Left kidney (tissue), 8 donors: Measurements from ENCODE around the gene NLRP1. TPM values are rescaled to one million over a fixed set of nuclear protein-coding genes. Genes with fewer than 3 reads are reported as not detected.

Source experiments
- DNase-seq: peaks from one replicate; pipeline ENCODE4 v3.0.0-alpha.2; 2013
- long read RNA-seq, 8 donors: transcript quantifications; one replicate each; lab custom pipeline, GENCODE V29; 2026
- polyA plus RNA-seq: library from polyadenylated mRNA; unstranded; fragments of 120-200 nt; gene quantifications from one replicate; pipeline ENCODE4 v1.2.1, GENCODE V29; 2013; ENCODE audit not compliant: insufficient read length

The NLRP1 gene
- polyA plus RNA-seq: 37.6 TPM
- long read RNA-seq, donor 1, transcript NLRP1-206 (2 exons, 1,627 nt): major isoform, 56 of 56 reads
- long read RNA-seq, donor 1, partial matches to known transcripts: 0 of 56 reads
- long read RNA-seq, donor 1, other reads (novel, unspliced or antisense): 0 of 56 reads
- long read RNA-seq, donor 2, transcript NLRP1-206 (2 exons, 1,627 nt): major isoform, 51 of 51 reads
- long read RNA-seq, donor 2, partial matches to known transcripts: 0 of 51 reads
- long read RNA-seq, donor 2, other reads (novel, unspliced or antisense): 0 of 51 reads
- long read RNA-seq, donor 3, transcript NLRP1-206 (2 exons, 1,627 nt): major isoform, 27 of 27 reads
- long read RNA-seq, donor 3, partial matches to known transcripts: 0 of 27 reads
- long read RNA-seq, donor 3, other reads (novel, unspliced or antisense): 0 of 27 reads
- long read RNA-seq, donor 4, partial matches to known transcripts: 10 of 12 reads
- long read RNA-seq, donor 4, other reads (novel, unspliced or antisense): 0 of 12 reads
- long read RNA-seq, donor 5, transcript NLRP1-206 (2 exons, 1,627 nt): major isoform, 52 of 52 reads
- long read RNA-seq, donor 5, partial matches to known transcripts: 0 of 52 reads
- long read RNA-seq, donor 5, other reads (novel, unspliced or antisense): 0 of 52 reads
- long read RNA-seq, donor 6, transcript NLRP1-206 (2 exons, 1,627 nt): major isoform, 43 of 43 reads
- long read RNA-seq, donor 6, partial matches to known transcripts: 0 of 43 reads
- long read RNA-seq, donor 6, other reads (novel, unspliced or antisense): 0 of 43 reads
- long read RNA-seq, donor 7, full-length matches to known transcripts: 59 of 59 reads
- long read RNA-seq, donor 7, partial matches to known transcripts: 0 of 59 reads
- long read RNA-seq, donor 7, other reads (novel, unspliced or antisense): 0 of 59 reads
- long read RNA-seq, donor 8, transcript NLRP1-206 (2 exons, 1,627 nt): major isoform, 22 of 30 reads
- long read RNA-seq, donor 8, partial matches to known transcripts: 8 of 30 reads
- long read RNA-seq, donor 8, other reads (novel, unspliced or antisense): 0 of 30 reads

GRCh38 chr17:5584383-5585286, at the start of gene NLRP1:
TSS of gene NLRP1 (minus strand) at chr17:5584509. CDS start at chr17:5583957, 552 bp downstream.
- no peak for DNase-seq

DNA sequence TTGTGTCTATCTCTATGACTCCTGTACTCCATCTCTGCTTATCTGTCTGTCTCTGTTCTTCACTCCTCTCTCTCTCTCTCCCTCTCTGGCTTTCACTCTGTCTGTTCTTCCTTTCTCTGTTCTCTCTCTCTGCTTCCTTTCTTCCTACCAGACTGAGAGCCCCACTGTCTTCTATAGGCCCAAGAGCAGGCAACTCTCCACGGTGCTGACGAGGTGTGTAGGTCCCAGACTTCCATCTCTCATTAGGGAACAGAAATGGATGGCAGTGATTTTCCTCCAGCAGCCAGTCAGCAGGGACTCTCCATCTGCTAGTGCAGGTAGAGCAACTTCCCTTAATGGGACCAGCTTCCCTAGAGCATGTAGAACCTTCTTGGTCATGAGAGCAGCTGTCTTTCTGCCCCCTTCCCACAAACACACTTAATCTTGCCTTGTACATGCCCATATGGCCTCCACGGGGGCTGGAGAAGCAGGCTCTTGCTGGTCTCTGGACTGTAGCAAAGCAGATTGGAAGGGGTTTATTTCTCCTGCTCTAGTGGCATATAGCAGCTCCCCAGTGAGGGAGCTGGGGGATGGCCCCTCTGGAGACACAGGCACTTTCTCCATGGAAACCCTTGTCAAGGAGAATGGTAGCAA, 47.8 kb upstream of the NLRP1 start:
- DNase-seq: peak; percentile 14

GRCh38 chr17:5630434-5630833, 46.1 kb upstream of the NLRP1 start:
- DNase-seq: no peak

DNA sequence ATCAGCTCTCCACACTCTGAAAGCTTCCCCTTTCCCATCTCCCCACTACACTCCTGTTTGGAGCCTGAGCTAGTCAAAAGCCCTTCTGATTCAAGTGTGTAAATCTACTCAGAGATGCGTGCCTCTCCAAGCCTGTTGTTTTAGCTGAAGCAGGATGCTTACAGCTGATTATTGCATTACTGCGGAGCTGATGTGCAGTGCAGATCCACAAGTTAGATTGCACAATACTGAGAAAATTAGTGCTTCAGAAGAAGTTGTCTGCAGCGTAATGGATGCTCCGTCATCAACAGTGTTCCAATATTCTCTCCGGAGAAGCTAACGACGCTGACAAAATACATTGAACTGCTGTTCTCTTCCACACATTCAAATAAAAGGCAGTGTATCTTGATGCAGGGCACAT, 44.8 kb upstream of the NLRP1 start:
- no peak for DNase-seq

GRCh38 chr17:5628262-5628661, 44.0 kb upstream of the NLRP1 start:
- DNase-seq: no peak

GRCh38 chr17:5624211-5624610, 39.9 kb upstream of the NLRP1 start:
- no peak for DNase-seq

- no peak for DNase-seq
Observed at GRCh38 chr17:5621729-5622128, 37.4 kb upstream of the NLRP1 start.

- no peak for DNase-seq
Observed at GRCh38 chr17:5621026-5621425, 36.7 kb upstream of the NLRP1 start.

GRCh38 chr17:5619088-5619740, 34.9 kb upstream of the NLRP1 start:
- no peak for DNase-seq

- DNase-seq: no peak
Observed at GRCh38 chr17:5618476-5618875, 34.2 kb upstream of the NLRP1 start.

GRCh38 chr17:5615476-5615875, 31.2 kb upstream of the NLRP1 start:
- DNase-seq: no peak

- no peak for DNase-seq
Observed at GRCh38 chr17:5610956-5611355, 26.6 kb upstream of the NLRP1 start.

- no peak for DNase-seq
Observed at GRCh38 chr17:5608399-5609112, 24.2 kb upstream of the NLRP1 start.

- no peak for DNase-seq
Observed at GRCh38 chr17:5607946-5608345, 23.6 kb upstream of the NLRP1 start.

- no peak for DNase-seq
Observed at GRCh38 chr17:5605452-5605851, 21.1 kb upstream of the NLRP1 start.

DNA sequence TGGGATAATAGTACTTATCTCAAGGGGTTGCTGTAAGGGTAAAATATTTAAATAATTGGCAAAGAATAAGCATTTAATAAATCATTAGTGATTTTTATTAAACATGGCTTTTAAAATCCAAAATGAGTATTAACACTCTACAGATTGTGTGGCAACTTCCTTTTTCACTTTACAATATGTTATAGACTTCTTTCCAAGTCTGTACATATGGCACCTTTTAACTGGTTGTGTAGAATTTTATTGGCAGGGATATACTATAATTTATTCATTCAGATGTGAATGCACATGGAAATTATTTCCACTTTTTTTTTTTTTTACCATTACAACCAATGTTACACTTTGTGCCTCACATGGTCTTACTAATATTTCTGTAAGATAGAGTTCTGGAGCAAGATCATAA, 15.7 kb upstream of the NLRP1 start:
- no peak for DNase-seq

DNA sequence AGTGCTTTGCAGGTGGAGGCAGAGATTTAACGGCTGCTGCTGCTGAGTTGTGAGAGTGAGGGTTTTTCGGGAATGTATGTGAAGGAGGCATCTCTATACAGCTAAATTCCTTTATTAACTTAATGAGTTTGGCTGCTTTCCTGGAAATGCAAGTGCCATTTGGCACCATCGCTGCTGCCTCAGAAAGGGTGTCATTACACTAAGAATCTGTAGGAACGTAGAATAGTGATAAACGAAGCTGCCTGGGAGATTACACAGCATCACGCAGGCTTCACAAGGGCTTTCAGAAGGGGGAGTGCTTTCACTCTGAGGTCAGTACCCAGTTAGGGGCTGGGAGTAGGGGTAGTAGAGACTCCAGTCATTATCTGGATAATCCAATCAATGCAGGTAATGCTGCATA, 14.1 kb upstream of the NLRP1 start:
- DNase-seq: no peak

DNA sequence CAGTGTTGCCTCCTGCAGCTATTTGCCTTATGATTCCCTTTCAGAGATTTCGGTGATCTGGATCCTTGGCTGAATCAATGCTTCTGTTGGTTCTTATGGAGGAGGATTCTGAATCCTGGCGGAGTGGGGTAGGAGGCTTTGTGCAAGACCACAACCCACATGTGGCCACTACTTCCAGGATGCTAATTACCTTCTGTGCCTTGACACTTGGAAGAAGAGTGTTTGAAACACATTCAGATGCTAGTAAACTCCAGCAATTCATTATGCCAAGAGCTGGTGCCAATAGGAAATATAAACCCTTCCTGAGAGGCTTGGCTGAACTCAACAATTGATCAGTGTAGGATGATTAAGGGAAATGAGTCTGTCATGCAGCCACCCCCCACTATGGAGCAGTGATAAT, 12.1 kb upstream of the NLRP1 start:
- no peak for DNase-seq

DNA sequence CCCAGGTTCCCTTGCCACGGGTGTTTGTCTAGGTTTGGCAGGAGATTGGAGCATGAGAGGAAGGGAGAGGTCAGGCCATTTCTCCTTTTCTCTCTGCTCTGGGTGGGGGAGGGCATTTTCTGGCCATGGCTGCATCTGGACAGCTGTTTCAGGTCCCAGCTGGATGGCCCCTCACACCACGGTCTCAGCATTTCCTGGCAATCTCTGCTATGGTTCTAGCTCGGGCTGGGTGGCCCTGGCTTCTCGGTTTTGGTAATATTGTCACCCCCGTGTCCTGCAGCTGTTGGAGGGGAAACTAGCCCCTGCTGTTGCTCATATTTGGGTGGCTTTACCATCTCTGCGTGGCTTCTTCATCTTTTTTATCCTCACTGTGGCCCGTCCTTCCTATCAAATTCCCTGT, 11.5 kb upstream of the NLRP1 start:
- DNase-seq: no peak

DNA sequence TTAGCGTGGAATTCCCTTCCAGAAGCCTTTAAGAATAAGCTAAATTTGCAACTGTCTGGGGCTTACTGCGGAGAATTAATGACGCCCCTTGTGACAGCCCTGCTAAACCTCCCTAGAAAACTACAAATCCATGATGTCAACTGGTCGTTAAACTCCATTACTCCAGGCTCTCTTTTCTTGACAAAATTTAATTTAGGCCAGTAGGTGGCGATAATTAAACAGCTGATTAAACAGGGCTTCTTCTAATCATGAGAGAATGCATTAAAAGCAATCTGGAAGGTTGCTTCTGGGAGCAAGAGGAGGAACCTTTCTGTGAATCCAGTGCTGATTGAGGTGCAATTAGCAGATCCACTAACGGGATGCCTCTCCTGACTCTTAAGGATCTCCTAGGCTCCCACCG, 8.1 kb upstream of the NLRP1 start:
- DNase-seq: peak; percentile 84
